ENCODE results near the gene TRIML1.

Gene TRIML1

DNA sequence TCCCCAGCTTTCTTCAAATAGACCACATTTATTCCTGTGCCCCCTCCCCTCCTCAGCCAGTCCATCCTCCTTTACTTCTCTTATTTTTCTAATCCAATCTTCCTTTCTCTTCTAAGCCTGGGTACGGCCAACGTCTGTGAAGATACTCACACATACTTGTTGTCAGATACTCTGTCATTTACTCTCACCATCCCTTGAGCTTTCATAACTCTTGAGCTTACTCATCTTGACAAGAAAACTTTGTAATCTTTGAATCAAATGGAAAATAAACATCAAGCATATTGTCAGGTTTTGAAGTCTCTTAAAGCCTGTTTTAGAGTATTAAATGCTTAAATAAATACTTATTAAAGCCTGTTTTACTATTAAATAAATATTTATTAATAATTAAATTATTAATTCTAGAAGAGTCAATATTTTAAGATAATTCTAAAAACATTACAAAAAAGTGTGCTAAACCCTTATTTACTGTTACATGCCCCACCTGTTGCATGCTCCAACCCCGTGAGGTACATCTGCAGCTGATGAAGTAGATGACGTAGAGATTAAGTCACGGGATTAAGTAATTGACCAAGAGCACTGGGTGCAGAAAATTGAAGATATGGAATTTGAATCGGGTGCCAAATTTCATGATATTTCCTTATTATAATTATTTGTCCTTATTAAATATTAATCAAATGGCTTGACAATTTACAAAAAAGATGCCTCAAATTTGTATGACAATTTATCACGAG is 28.3 kb upstream of the TRIML1 start:
- no peak overlapping the region for H3K4me3 ChIP-seq (ENCODE audit: low read length)
- peak; percentile 46 for DNase-seq (ENCODE audit: low read depth)
- TF ChIP-seq CTCF (conservative IDR thresholded peaks at IDR 0.05; ENCODE audit: low read depth, low read length): no peak

- no peak for TF ChIP-seq CTCF (conservative IDR thresholded peaks at IDR 0.05; ENCODE audit: low read depth, low read length)
- no peak for DNase-seq (ENCODE audit: low read depth)
- no peak overlapping the region for H3K4me3 ChIP-seq (ENCODE audit: low read length)
Observed at GRCh38 chr4:188111955-188112354, 27.3 kb upstream of the TRIML1 start.

DNA sequence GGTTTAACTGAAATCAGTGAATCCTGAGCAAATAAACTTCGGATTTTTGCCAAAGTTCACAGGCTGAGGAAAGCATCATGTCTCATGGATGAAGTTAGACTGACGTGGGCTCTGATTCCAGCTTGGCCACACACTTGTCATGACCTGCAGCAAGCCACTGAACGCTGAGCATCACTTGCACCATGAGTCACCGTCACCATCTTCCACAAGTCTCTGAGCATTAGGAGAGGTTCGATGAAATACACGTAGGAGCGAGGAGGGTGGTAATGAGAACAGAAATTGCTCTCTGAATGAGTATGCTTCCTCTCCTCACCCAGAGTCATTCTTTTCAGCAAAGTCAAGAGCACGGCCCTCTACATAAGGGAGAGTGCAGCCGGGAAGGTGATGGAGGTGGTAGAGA is 26.1 kb upstream of the TRIML1 start:
- peak; percentile 63 for DNase-seq (ENCODE audit: low read depth)
- TF ChIP-seq CTCF (conservative IDR thresholded peaks at IDR 0.05; ENCODE audit: low read depth, low read length): no peak
- no peak overlapping the region for H3K4me3 ChIP-seq (ENCODE audit: low read length)

DNA sequence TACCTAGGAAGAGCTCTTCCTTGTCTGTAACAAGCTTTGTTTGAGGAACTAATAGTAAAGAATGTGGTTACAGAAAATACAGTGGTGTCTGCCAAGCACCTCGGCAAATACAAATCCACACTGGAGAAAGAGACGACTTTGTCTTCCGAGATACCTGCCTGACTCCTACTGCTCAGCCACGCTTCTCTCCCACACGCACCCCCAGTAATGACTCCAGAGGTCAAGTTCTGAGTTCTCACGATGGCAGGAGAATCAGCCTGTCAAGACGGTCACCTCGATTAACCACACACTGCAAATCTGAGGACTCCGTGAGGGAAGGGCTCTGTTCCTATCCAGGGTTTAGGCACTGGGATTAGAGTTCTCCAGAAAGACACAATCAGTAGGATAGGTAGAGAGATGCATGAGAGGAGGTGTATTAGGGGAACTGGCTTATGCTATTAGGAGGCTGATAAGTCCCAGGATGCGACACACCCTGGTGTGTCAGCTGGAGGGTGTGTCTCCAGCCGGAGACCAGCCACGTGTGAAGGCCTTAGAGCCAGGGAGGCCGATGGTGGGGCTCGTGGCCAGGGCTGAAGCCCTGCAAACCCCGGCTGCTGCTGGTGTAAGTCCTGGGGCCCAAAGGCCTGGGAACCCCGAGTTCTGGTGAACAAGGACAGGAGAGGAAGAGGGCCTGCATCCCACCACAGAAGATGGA is 21.5 kb upstream of the TRIML1 start:
- DNase-seq (ENCODE audit: low read depth): no peak
- TF ChIP-seq CTCF (conservative IDR thresholded peaks at IDR 0.05; ENCODE audit: low read depth, low read length): no peak
- no peak overlapping the region for H3K4me3 ChIP-seq (ENCODE audit: low read length)

- DNase-seq (ENCODE audit: low read depth): no peak
- H3K4me3 ChIP-seq (ENCODE audit: low read length): no peak overlapping the region
- TF ChIP-seq CTCF (conservative IDR thresholded peaks at IDR 0.05; ENCODE audit: low read depth, low read length): no peak
Observed at GRCh38 chr4:188121530-188121929, 17.7 kb upstream of the TRIML1 start.

DNA sequence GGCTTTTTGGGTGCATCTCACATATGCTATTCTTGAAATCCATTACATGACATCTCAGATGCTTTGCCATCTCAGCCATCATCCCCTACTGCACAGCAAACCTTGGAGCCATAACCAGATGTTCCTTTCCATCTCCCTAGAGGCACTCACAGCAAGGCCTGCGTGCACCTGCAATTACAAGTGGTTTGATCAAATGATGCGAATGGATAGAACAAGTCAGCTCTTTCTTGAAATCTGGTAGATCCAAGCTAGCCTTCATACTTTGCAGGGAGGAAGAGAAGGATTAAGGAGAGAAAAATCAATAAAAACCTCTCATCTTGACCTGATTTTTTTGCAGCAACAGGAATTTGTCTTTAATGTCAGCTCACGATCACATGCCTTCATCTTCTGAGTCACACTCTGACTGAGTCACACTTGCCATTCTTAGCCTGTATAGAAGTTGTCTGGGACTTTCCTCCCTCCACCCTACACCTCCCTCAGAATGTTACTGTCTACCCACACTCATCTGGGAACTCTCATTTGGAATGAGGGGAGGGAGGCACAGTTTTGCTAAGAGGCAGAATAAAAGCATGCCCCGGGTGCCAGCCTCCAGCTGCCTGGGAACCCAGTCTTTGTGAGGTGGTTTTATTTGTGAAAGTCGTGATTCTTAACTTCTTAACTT is 11.9 kb upstream of the TRIML1 start:
- peak; percentile 91 for DNase-seq (ENCODE audit: low read depth)
- TF ChIP-seq CTCF (conservative IDR thresholded peaks at IDR 0.05; ENCODE audit: low read depth, low read length): no peak
- no peak overlapping the region for H3K4me3 ChIP-seq (ENCODE audit: low read length)
